ENCODE measurements around the gene NFATC1.

The NFATC1 gene

GRCh38 chr18:79422783-79423165 is 27.0 kb downstream of the NFATC1 start:
- no peak overlapping the region for H3K27ac ChIP-seq (ENCODE audit: low read length)
- H3K27me3 ChIP-seq (ENCODE audit: insufficient read depth, low read length), result peaks cover 7% of the 10 kb centered on the region; the same call in 1 of the 2 replicates
- H3K9ac ChIP-seq (ENCODE audit: low read depth, low read length), result no peak overlapping the region
- no peaks in the 10 kb centered on the region for H3K4me1 ChIP-seq (ENCODE audit: insufficient read depth, low read length)
- no peaks in the 10 kb centered on the region for H3K36me3 ChIP-seq (ENCODE audit: insufficient read depth, low read depth, low read length)
- no peaks in the 10 kb centered on the region for H3K9me3 ChIP-seq (ENCODE audit: insufficient read depth, low read depth, low read length)
- H3K4me3 ChIP-seq (ENCODE audit: low read length), result no peak overlapping the region

DNA sequence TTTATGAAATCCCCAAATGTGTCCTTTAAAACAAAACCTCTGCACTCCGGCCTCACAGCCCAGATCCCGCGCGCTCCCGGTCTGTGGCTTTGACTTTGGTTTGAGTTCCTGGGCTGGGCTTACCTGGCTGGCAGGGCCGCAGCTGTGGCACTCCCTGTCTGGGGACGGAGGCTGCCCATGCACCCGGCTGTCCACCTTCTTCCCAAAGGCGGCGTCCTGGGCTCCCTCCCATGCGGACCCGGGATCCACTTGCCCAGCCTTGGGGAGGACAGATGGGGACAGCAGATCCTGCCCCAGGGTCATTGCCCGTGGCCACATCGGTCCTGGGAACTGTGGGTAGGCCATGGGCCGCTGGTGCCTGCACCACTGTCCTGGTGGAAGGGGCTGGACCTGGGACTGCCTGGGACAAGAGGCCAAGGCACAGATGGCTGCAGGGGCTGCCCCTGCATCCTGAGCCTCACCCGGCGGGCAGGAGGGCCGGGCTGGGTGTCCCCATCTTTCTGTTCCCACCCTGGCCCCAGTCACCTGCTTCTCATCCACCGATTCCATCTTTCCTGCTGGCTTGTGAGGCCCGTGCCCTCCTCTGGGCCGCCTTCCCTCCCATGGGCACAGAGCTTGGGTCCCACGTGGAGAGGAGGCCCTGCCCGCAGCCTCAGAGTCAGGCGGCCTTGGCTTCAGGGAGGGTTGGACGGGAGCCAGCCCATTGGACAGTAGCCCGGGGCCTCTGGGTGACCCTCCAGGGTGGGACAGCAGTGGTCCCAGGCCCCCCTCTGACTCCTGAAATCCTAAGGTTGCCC is 27.7 kb downstream of the NFATC1 start:
- Histone ChIP-seq H3K36me3 (ENCODE audit: insufficient read depth, low read depth, low read length) (no peaks in the 10 kb centered on the region), H3K4me1 (ENCODE audit: insufficient read depth, low read length) (no peaks in the 10 kb centered on the region), H3K9me3 (ENCODE audit: insufficient read depth, low read depth, low read length) (no peaks in the 10 kb centered on the region), H3K27ac (ENCODE audit: low read length) (no peak overlapping the region), H3K4me3 (ENCODE audit: low read length) (no peak overlapping the region), H3K27me3 (ENCODE audit: insufficient read depth, low read length) (peaks cover 7% of the 10 kb centered on the region; the same call in 1 of the 2 replicates), H3K9ac (ENCODE audit: low read depth, low read length) (no peak overlapping the region)

GRCh38 chr18:79424008-79424565 is 28.4 kb downstream of the NFATC1 start:
- H3K36me3 ChIP-seq (ENCODE audit: insufficient read depth, low read depth, low read length), result no peaks in the 10 kb centered on the region
- no peaks in the 10 kb centered on the region for H3K9me3 ChIP-seq (ENCODE audit: insufficient read depth, low read depth, low read length)
- H3K4me3 ChIP-seq (ENCODE audit: low read length), result no peak overlapping the region
- H3K4me1 ChIP-seq (ENCODE audit: insufficient read depth, low read length), result no peaks in the 10 kb centered on the region
- no peak overlapping the region for H3K9ac ChIP-seq (ENCODE audit: low read depth, low read length)
- H3K27ac ChIP-seq (ENCODE audit: low read length), result no peak overlapping the region
- peaks cover 7% of the 10 kb centered on the region; the same call in 1 of the 2 replicates for H3K27me3 ChIP-seq (ENCODE audit: insufficient read depth, low read length)

DNA sequence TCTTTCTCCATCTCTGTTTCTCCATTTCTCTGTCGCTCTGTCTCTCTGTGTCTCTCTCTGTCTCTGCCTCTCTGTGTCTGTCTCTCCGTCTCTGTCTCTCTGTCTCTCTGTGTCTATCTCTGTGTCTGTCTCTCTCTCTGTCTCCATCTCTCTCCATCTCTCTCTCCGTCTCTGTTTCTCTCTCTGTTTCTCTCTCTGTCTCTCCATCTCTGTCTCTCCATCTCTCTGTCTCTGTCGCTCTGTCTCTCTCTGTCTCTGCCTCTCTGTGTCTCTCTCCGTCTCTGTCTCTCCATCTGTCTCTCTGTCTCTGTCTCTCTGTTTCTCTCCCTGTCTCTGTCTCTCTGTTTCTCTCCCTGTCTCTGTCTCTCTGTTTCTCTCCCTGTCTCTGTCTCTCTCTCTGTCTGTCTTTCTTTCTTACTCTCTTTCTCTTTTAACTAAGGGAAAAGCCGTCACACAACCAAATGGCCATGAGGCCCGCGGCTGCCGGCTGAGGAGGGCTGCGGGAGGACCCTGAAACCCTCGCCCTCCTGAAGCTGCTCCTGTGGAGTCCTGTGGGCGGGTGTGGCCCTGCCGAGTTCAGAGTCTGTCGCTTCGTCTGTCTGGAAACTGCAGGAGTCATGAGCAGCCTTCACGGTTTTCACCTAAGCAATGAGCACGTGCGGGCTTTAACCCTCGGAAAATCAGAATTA is 29.3 kb downstream of the NFATC1 start:
- no peak overlapping the region for H3K27ac ChIP-seq (ENCODE audit: low read length)
- no peaks in the 10 kb centered on the region for H3K4me1 ChIP-seq (ENCODE audit: insufficient read depth, low read length)
- H3K9ac ChIP-seq (ENCODE audit: low read depth, low read length), result no peak overlapping the region
- no peaks in the 10 kb centered on the region for H3K9me3 ChIP-seq (ENCODE audit: insufficient read depth, low read depth, low read length)
- H3K4me3 ChIP-seq (ENCODE audit: low read length), result no peak overlapping the region
- H3K27me3 ChIP-seq (ENCODE audit: insufficient read depth, low read length), result peaks cover 7% of the 10 kb centered on the region; the same call in 1 of the 2 replicates
- no peaks in the 10 kb centered on the region for H3K36me3 ChIP-seq (ENCODE audit: insufficient read depth, low read depth, low read length)

DNA sequence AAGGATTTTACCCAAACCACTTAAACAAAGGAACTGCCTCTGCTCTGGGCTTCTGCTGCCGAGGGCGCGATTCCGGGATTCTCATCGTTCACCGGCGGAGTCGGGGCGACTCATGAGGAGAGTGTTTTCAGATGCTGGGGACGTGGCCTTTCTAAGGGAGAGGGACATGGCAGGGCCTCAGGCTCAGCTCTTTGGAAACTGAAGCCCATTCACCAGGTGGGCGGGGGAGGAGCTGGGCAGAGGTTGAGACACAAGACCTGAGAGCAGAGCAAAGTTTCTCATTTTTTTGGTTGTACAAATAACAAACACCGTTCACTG is 29.8 kb downstream of the NFATC1 start:
- Histone ChIP-seq H3K4me3 (ENCODE audit: low read length) (no peak overlapping the region), H3K27me3 (ENCODE audit: insufficient read depth, low read length) (peaks cover 7% of the 10 kb centered on the region; the same call in 1 of the 2 replicates), H3K4me1 (ENCODE audit: insufficient read depth, low read length) (no peaks in the 10 kb centered on the region), H3K9ac (ENCODE audit: low read depth, low read length) (no peak overlapping the region), H3K36me3 (ENCODE audit: insufficient read depth, low read depth, low read length) (no peaks in the 10 kb centered on the region), H3K27ac (ENCODE audit: low read length) (no peak overlapping the region), H3K9me3 (ENCODE audit: insufficient read depth, low read depth, low read length) (no peaks in the 10 kb centered on the region)

- peaks cover 7% of the 10 kb centered on the region; the same call in 1 of the 2 replicates for H3K27me3 ChIP-seq (ENCODE audit: insufficient read depth, low read length)
- H3K9me3 ChIP-seq (ENCODE audit: insufficient read depth, low read depth, low read length), result no peaks in the 10 kb centered on the region
- H3K4me3 ChIP-seq (ENCODE audit: low read length), result no peak overlapping the region
- no peak overlapping the region for H3K9ac ChIP-seq (ENCODE audit: low read depth, low read length)
- no peak overlapping the region for H3K27ac ChIP-seq (ENCODE audit: low read length)
- H3K4me1 ChIP-seq (ENCODE audit: insufficient read depth, low read length), result no peaks in the 10 kb centered on the region
- no peaks in the 10 kb centered on the region for H3K36me3 ChIP-seq (ENCODE audit: insufficient read depth, low read depth, low read length)
Measured at GRCh38 chr18:79426376-79427300, 30.9 kb downstream of the NFATC1 start.

- no peak overlapping the region for H3K27ac ChIP-seq (ENCODE audit: low read length)
- no peak overlapping the region for H3K9ac ChIP-seq (ENCODE audit: low read depth, low read length)
- no peak overlapping the region for H3K4me3 ChIP-seq (ENCODE audit: low read length)
- no peaks in the 10 kb centered on the region for H3K9me3 ChIP-seq (ENCODE audit: insufficient read depth, low read depth, low read length)
- H3K27me3 ChIP-seq (ENCODE audit: insufficient read depth, low read length), result peaks cover 7% of the 10 kb centered on the region; the same call in 1 of the 2 replicates
- no peaks in the 10 kb centered on the region for H3K4me1 ChIP-seq (ENCODE audit: insufficient read depth, low read length)
- H3K36me3 ChIP-seq (ENCODE audit: insufficient read depth, low read depth, low read length), result no peaks in the 10 kb centered on the region
Measured at GRCh38 chr18:79427368-79428225, 31.9 kb downstream of the NFATC1 start.

GRCh38 chr18:79428287-79428686 is 32.6 kb downstream of the NFATC1 start:
- Histone ChIP-seq H3K4me1 (ENCODE audit: insufficient read depth, low read length) (no peaks in the 10 kb centered on the region), H3K4me3 (ENCODE audit: low read length) (no peak overlapping the region), H3K9ac (ENCODE audit: low read depth, low read length) (no peak overlapping the region), H3K36me3 (ENCODE audit: insufficient read depth, low read depth, low read length) (no peaks in the 10 kb centered on the region), H3K9me3 (ENCODE audit: insufficient read depth, low read depth, low read length) (no peaks in the 10 kb centered on the region), H3K27me3 (ENCODE audit: insufficient read depth, low read length) (peaks cover 7% of the 10 kb centered on the region; the same call in 1 of the 2 replicates), H3K27ac (ENCODE audit: low read length) (no peak overlapping the region)

GRCh38 chr18:79429381-79429780 is 33.7 kb downstream of the NFATC1 start:
- Histone ChIP-seq H3K9me3 (ENCODE audit: insufficient read depth, low read depth, low read length) (no peaks in the 10 kb centered on the region), H3K27ac (ENCODE audit: low read length) (no peak overlapping the region), H3K36me3 (ENCODE audit: insufficient read depth, low read depth, low read length) (no peaks in the 10 kb centered on the region), H3K4me3 (ENCODE audit: low read length) (no peak overlapping the region), H3K27me3 (ENCODE audit: insufficient read depth, low read length) (peaks cover 7% of the 10 kb centered on the region; the same call in 1 of the 2 replicates), H3K4me1 (ENCODE audit: insufficient read depth, low read length) (no peaks in the 10 kb centered on the region), H3K9ac (ENCODE audit: low read depth, low read length) (no peak overlapping the region)

GRCh38 chr18:79429785-79430281 is 34.1 kb downstream of the NFATC1 start:
- no peak overlapping the region for H3K9ac ChIP-seq (ENCODE audit: low read depth, low read length)
- H3K27ac ChIP-seq (ENCODE audit: low read length), result no peak overlapping the region
- H3K27me3 ChIP-seq (ENCODE audit: insufficient read depth, low read length), result peaks cover 2% of the 10 kb centered on the region; the same call in 1 of the 2 replicates
- no peaks in the 10 kb centered on the region for H3K36me3 ChIP-seq (ENCODE audit: insufficient read depth, low read depth, low read length)
- H3K4me3 ChIP-seq (ENCODE audit: low read length), result no peak overlapping the region
- H3K9me3 ChIP-seq (ENCODE audit: insufficient read depth, low read depth, low read length), result no peaks in the 10 kb centered on the region
- H3K4me1 ChIP-seq (ENCODE audit: insufficient read depth, low read length), result no peaks in the 10 kb centered on the region
